Fibroblast of lung (primary cell): ENCODE data around the gene RNFT2. TPM values are rescaled to one million over a fixed set of nuclear protein-coding genes. Genes with fewer than 3 reads are reported as not detected.

Experiments
- DNase-seq, 2 donors: peaks; one replicate each; pipeline versions ENCODE4 v3.0.0 to v3.0.0-alpha.2; 2010; ENCODE audit warnings: low read depth in 2 of 2
- H2AFZ ChIP-seq: 2 replicates; pipeline ENCODE4 v1.5.1; 2012; ENCODE audit warnings: low read length, control low read depth, inconsistent platforms
- H3K27ac ChIP-seq: 2 replicates; pipeline ENCODE4 v1.5.1; 2011; ENCODE audit warnings: low read length, control low read depth; ENCODE audit not compliant: insufficient read depth
- H3K27me3 ChIP-seq: 2 replicates; pipeline ENCODE4 v1.5.1; 2011; ENCODE audit warnings: mild to moderate bottlenecking, low read length; ENCODE audit not compliant: control insufficient read depth, insufficient read depth
- H3K36me3 ChIP-seq: 2 replicates; pipeline ENCODE4 v1.5.1; 2011; ENCODE audit warnings: low read length; ENCODE audit not compliant: control insufficient read depth, insufficient read depth
- H3K4me1 ChIP-seq: 2 replicates; pipeline ENCODE4 v1.5.1; 2011; ENCODE audit warnings: low read length; ENCODE audit not compliant: control insufficient read depth, insufficient read depth; ENCODE audit errors: extremely low read depth
- H3K4me2 ChIP-seq: 2 replicates; pipeline ENCODE4 v1.5.1; 2011; ENCODE audit warnings: low read length, control low read depth; ENCODE audit not compliant: insufficient read depth; ENCODE audit errors: extremely low read depth
- H3K4me3 ChIP-seq, 4 experiments: fragments of 200-600 bp in 1 of 4; sonication (generic) in 1 of 4; replicated peaks in 1 of 4; 2 replicates each; pipeline ENCODE4 v1.5.1; 2011 to 2016; ENCODE audit warnings: low read length in 4 of 4, low read depth in 3 of 4, mild to moderate bottlenecking in 3 of 4, control low read depth in 2 of 4, inconsistent platforms in 1 of 4, mixed read lengths in 1 of 4; ENCODE audit not compliant: insufficient read depth in 1 of 4; ENCODE audit errors: control extremely low read depth in 1 of 4
- H3K79me2 ChIP-seq: 2 replicates; pipeline ENCODE4 v1.5.1; 2012; ENCODE audit warnings: mild to moderate bottlenecking, low read length, inconsistent platforms; ENCODE audit not compliant: control insufficient read depth, insufficient read depth
- H3K9ac ChIP-seq: 2 replicates; pipeline ENCODE4 v1.5.1; 2011; ENCODE audit warnings: mild to moderate bottlenecking, low read length, control low read depth; ENCODE audit not compliant: insufficient read depth
- H3K9me3 ChIP-seq: 2 replicates; pipeline ENCODE4 v1.5.1; 2012; ENCODE audit warnings: low read depth, low read length; ENCODE audit not compliant: control insufficient read depth, insufficient read depth
- H4K20me1 ChIP-seq: 2 replicates; pipeline ENCODE4 v1.5.1; 2011; ENCODE audit warnings: low read length; ENCODE audit not compliant: control insufficient read depth, insufficient read depth; ENCODE audit errors: extremely low read depth
- CTCF ChIP-seq, 2 donors: IDR thresholded peaks in 1 of 2; conservative IDR thresholded peaks in 1 of 2; 1 replicate in 1 of 2; 2 replicates in 1 of 2; pipeline ENCODE4 v1.5.1; 2011 to 2012; ENCODE audit warnings: low read length in 2 of 2, control low read depth in 1 of 2, inconsistent platforms in 1 of 2, low read depth in 1 of 2, mild to moderate bottlenecking in 1 of 2
- EZH2 ChIP-seq: IDR thresholded peaks from 2 replicates; pipeline ENCODE4 v1.5.1; 2012; ENCODE audit warnings: low read length, control low read depth, mild to moderate bottlenecking; ENCODE audit errors: missing control alignments
- polyA plus RNA-seq, 2 donors: library from polyadenylated mRNA; depleted of rRNA in 1 of 2; stranded (reverse) in 1 of 2; unstranded in 1 of 2; fragments of >200 nt; gene quantifications; 2 replicates each; pipeline ENCODE4 v1.2.1, GENCODE V29; 2011 to 2012; ENCODE audit warnings: missing spikeins in 1 of 2
- total RNA-seq: library from RNA; depleted of rRNA; stranded (reverse); fragments of >200 nt; gene quantifications from 2 replicates; pipeline ENCODE4 v1.2.1, GENCODE V29; 2014

The RNFT2 gene
- total and polyA plus RNA-seq, 2 donors (not counting 1 experiment from before 2014, with no cell fraction given) = 0.95 to 3.1 TPM

GRCh38 chr12:116856729-116857128 is 118.6 kb downstream of the RNFT2 start:
- Histone ChIP-seq H2AFZ (no peak overlapping the region), H3K9ac (no peak overlapping the region), H3K4me2 (no peak overlapping the region), H3K79me2 (no peaks in the 10 kb centered on the region), H3K36me3 (no peaks in the 10 kb centered on the region), H3K9me3 (no peaks in the 10 kb centered on the region), H3K27ac (no peak overlapping the region), H3K27me3 (peaks cover 9% of the 10 kb centered on the region), H3K4me3 (no peak overlapping the region), H4K20me1 (no peaks in the 10 kb centered on the region), H3K4me1 (peaks cover 2% of the 10 kb centered on the region)
- TF ChIP-seq EZH2 (no peak), CTCF (conservative IDR thresholded peaks at IDR 0.05 in 1 of 2, IDR thresholded peaks at IDR 0.05 in 1 of 2; ENCODE audit: low read depth in 1 of 2, low read length in 2 of 2) (no peak)
- no peak for DNase-seq

- Histone ChIP-seq H3K27me3 (peaks cover 9% of the 10 kb centered on the region), H3K9ac (no peak overlapping the region), H4K20me1 (no peaks in the 10 kb centered on the region), H3K4me1 (peaks cover 12% of the 10 kb centered on the region), H2AFZ (no peak overlapping the region), H3K4me2 (no peak overlapping the region), H3K27ac (no peak overlapping the region), H3K4me3 (no peak overlapping the region), H3K9me3 (no peaks in the 10 kb centered on the region), H3K79me2 (no peaks in the 10 kb centered on the region), H3K36me3 (no peaks in the 10 kb centered on the region)
- TF ChIP-seq CTCF (conservative IDR thresholded peaks at IDR 0.05 in 1 of 2, IDR thresholded peaks at IDR 0.05 in 1 of 2; ENCODE audit: low read depth in 1 of 2, low read length in 2 of 2) (no peak), EZH2 (no peak)
- no peak for DNase-seq
Measured at GRCh38 chr12:116859079-116859478, 121.0 kb downstream of the RNFT2 start.

- Histone ChIP-seq H3K27ac (no peak overlapping the region), H3K9ac (no peak overlapping the region), H3K79me2 (no peaks in the 10 kb centered on the region), H4K20me1 (no peaks in the 10 kb centered on the region), H3K4me2 (peak overlapping the region; percentile 44), H3K4me3 (no peak overlapping the region), H3K27me3 (peaks cover 9% of the 10 kb centered on the region), H3K9me3 (no peaks in the 10 kb centered on the region), H3K36me3 (no peaks in the 10 kb centered on the region), H3K4me1 (peaks cover 19% of the 10 kb centered on the region), H2AFZ (no peak overlapping the region)
- TF ChIP-seq EZH2 (no peak), CTCF (conservative IDR thresholded peaks at IDR 0.05 in 1 of 2, IDR thresholded peaks at IDR 0.05 in 1 of 2; ENCODE audit: low read depth in 1 of 2, low read length in 2 of 2) (no peak)
- DNase-seq = no peak
Measured at GRCh38 chr12:116860263-116860662, 122.1 kb downstream of the RNFT2 start.
